PFSK-1 (cell line): ENCODE measurements around the gene GSE1.

Source experiments
- FOXP2 ChIP-seq: optimal IDR thresholded peaks from 2 replicates; pipeline ENCODE3; 2011; ENCODE audit warnings: borderline replicate concordance, control low read depth, inconsistent platforms; ENCODE audit not compliant: insufficient read depth; ENCODE audit errors: extremely low read length, extremely low read depth
- POLR2AphosphoS5 ChIP-seq: IDR thresholded peaks from 2 replicates; pipeline ENCODE4 v1.6.1; 2012; ENCODE audit warnings: low read depth, mild to moderate bottlenecking, control low read depth, low read length, moderate library complexity
- SIN3A ChIP-seq: IDR thresholded peaks from 2 replicates; pipeline ENCODE4 v1.6.1; 2012; ENCODE audit warnings: mild to moderate bottlenecking, low read length, moderate library complexity, borderline replicate concordance; ENCODE audit not compliant: insufficient read depth
- TAF1 ChIP-seq: IDR thresholded peaks from 2 replicates; pipeline ENCODE4 v1.6.1; 2012; ENCODE audit warnings: low read length, control low read depth, borderline replicate concordance; ENCODE audit not compliant: insufficient read depth
- TF ChIP-seq, protein P1 (sequence below), 2 experiments: IDR thresholded peaks; 2 replicates each; pipeline versions ENCODE4 v1.6.1 to v1.8.0; 2011 to 2012; ENCODE audit warnings: low read depth in 2 of 2, low read length in 2 of 2, control low read depth in 1 of 2, inconsistent platforms in 1 of 2, mild to moderate bottlenecking in 1 of 2, moderate library complexity in 1 of 2; ENCODE audit not compliant: insufficient read depth in 1 of 2

GSE1 gene

DNA sequence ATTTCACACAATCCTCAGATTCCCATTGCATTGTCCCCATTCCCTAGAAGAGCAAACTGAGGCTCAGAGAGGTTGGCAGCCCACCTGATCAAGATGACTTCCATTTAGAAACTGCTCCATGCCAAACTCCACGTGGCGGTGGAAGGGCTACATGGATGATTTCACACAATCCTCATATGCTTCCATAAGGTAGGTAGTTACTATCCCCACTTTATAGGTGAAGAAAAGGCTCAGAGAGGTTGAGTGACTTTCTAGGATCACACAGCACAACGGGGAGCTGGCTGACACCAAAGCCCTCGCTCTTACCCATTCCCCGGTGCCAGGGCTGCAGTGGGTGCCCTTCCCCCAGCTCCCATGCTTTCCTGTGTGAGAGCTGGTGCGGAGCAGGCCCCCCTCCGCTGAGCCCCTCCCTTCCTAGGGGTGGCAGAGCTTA is 85.4 kb downstream of the GSE1 start:
- TF ChIP-seq FOXP2 (no peak), SIN3A (no peak), TAF1 (no peak), POLR2AphosphoS5 (no peak)
- TF ChIP-seq, protein P1, sequence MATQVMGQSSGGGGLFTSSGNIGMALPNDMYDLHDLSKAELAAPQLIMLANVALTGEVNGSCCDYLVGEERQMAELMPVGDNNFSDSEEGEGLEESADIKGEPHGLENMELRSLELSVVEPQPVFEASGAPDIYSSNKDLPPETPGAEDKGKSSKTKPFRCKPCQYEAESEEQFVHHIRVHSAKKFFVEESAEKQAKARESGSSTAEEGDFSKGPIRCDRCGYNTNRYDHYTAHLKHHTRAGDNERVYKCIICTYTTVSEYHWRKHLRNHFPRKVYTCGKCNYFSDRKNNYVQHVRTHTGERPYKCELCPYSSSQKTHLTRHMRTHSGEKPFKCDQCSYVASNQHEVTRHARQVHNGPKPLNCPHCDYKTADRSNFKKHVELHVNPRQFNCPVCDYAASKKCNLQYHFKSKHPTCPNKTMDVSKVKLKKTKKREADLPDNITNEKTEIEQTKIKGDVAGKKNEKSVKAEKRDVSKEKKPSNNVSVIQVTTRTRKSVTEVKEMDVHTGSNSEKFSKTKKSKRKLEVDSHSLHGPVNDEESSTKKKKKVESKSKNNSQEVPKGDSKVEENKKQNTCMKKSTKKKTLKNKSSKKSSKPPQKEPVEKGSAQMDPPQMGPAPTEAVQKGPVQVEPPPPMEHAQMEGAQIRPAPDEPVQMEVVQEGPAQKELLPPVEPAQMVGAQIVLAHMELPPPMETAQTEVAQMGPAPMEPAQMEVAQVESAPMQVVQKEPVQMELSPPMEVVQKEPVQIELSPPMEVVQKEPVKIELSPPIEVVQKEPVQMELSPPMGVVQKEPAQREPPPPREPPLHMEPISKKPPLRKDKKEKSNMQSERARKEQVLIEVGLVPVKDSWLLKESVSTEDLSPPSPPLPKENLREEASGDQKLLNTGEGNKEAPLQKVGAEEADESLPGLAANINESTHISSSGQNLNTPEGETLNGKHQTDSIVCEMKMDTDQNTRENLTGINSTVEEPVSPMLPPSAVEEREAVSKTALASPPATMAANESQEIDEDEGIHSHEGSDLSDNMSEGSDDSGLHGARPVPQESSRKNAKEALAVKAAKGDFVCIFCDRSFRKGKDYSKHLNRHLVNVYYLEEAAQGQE (IDR thresholded peaks at IDR 0.05; ENCODE audit: insufficient read depth in 1 of 2, low read depth in 2 of 2, low read length in 2 of 2) = no peak

DNA sequence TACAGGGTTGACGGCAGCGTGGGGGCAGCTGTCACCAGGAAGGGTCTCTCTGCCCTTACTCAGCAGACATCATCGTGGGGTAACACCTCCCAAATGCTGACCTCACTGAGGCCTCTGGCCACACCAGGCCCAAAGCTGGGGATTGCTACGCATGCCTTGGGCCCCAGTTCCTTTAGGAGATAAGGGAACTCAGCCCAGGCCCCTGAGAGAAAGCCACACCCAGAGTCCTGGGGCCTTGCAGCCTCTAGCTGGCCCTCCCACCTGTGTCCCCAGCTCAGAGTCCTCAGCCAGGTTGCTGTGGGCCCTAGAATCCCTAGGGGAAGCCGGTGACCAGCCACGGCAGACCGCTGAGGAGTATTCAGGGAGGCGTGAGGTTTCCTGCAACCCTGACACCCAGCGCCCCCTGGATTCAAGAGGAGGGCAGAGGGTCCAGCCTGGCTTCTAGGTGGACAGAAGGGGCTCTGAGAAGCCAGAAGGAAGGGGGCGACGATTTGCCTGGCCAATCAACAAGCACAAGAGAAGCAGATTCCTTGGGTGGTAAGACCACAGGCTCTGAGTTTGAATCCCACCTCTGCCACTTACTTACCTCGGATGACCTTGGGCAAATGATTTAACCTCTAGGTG is 85.9 kb downstream of the GSE1 start:
- TF ChIP-seq, protein P1 (IDR thresholded peaks at IDR 0.05; ENCODE audit: insufficient read depth in 1 of 2, low read depth in 2 of 2, low read length in 2 of 2) = no peak
- no peak for TF ChIP-seq POLR2AphosphoS5
- no peak for TF ChIP-seq FOXP2
- TF ChIP-seq TAF1 = no peak
- no peak for TF ChIP-seq SIN3A

DNA sequence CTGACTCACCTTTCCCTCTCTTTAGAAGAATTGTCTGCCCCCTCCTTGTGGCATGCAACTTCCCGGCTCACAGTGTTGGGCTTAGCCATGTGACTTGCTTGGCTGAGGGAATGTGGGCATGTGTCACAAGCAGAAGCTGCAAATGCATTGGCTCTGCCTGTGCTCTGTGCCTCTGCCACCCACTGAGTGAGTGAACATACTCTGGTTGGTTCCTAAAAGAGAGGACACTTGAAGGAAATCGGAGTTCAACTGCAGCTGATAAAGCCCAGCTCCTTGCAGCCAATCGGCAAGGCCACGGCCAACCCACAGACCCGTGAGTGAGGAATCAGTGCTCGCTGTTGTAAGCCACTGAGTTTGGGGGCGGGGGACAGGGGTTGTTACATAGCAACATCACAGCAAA is 86.5 kb downstream of the GSE1 start:
- TF ChIP-seq TAF1 (no peak), SIN3A (no peak), POLR2AphosphoS5 (no peak), FOXP2 (no peak)
- TF ChIP-seq, protein P1 (IDR thresholded peaks at IDR 0.05; ENCODE audit: insufficient read depth in 1 of 2, low read depth in 2 of 2, low read length in 2 of 2) = no peak

DNA sequence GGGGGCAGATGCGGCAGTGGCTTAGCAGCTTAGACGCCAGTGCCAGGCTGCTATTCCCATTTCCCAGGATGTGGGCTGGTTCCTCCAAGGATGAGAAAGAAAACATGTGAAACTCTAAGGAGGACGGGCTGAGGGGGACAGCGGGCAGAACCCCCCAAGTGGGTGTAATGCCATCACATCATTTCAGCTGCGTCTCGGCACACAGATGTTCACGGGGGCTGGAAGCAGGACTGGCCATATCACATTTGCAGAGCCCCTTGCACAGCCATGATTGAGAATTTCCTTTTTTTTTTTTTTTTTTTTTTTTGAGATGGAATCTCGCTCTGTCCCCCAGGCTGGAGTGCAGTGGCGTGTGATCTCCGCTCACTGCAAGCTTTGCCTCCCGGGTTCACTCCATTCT is 90.9 kb downstream of the GSE1 start:
- TF ChIP-seq SIN3A = no peak
- TF ChIP-seq, protein P1 (IDR thresholded peaks at IDR 0.05; ENCODE audit: insufficient read depth in 1 of 2, low read depth in 2 of 2, low read length in 2 of 2) = no peak
